HL-60/S4 treated with phorbol 12-myristate 13-acetate at 8.2 ng/mL for 4 days and 3 days (cell line): ENCODE results near the gene MAPK11.

Experiments
- in situ Hi-C: fragments of 300-500 bp; cut with MboI; formaldehyde crosslinking; loops from 2 replicates; pipeline ENCODE4 v1.15.0; 2022; ENCODE audit warnings: low sequenced_read_pairs

MAPK11 gene

GRCh38 chr22:50227579-50228215 lies 42.5 kb downstream of the MAPK11 start:
- in situ Hi-C loops = no loop called here

GRCh38 chr22:50226875-50227165 lies 43.4 kb downstream of the MAPK11 start:
- in situ Hi-C loops = no loop called here

GRCh38 chr22:50226063-50226874 lies 43.9 kb downstream of the MAPK11 start:
- in situ Hi-C loops = no loop called here

DNA sequence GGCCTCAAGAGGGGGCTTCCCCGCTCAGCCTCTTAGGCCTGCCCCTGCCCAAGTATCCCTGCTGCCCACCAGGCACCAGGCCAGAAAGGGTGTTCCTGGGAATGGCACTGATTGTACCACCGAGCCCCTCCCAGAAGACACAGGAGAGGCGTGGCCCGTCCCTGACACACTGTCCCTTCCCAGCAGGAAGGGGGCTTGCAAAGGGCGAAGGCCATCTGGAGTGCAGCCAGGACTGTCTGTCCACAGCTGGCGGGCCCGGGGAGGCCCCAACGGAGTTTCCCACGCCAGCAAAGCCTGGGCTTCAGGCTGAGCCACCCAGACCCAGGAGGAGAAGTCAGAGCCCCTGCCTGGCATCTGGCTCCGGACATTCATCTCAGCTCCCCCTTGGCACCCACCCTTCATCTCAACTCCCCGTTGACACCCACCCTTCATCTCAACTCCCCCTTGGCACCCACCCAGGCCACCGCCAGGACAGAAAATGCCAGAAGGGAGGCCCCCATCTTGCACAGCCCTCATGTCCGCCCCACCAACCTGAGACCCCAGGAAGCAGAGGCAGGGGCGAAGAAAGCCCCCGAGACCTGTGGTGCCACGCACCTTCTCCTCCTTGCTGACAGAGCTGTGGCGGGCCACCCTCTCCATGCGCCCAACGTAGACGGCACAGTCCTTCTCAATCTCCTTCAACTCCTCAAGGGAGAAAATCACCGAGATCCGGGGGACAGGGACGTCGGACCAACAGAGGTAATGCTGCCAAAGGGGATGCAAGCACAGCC lies 44.8 kb downstream of the MAPK11 start:
- in situ Hi-C loops = no loop called here

DNA sequence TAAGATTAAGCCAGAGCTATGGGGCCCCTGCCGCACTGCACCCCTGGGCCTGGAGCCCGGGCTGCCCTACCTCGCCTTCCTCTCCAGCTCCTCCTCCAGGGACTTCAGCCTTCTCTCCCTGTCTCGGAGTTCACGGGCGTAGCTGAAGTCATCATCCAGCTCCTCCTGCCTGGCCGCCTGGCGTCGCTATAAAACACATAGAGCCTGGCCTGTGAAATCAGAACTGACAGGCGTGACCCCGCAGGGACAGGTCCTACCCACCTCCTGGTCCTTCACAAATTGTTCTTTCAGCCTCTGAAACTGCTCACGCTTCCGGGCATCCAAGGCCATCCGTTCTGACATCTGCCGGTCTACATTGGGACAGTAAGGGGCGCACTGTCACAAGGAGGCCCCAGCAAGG lies 46.1 kb downstream of the MAPK11 start:
- in situ Hi-C loops = loop anchor here (25.0 kb wide), 1 partner anchor 287 kb away; no protein-coding TSS in a partner anchor

DNA sequence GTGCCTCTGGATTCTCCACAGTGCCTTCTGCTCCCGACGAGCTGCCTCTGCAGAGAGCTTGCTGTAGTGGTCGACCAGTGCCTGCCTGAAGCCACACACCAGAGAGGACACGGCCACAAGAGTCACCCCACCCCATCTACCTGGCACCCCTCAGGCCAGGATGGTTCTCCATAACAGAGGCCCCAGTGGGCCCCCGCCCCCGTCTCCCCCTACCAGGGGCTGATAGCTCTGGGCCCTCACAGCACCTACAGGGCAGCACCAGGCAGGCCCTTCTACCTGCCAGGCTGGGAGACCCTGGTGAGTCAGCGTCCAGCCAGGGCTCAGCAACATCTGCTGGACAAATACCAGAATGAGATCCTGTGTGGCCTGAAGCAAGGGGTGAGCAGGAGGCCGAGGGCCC lies 47.7 kb downstream of the MAPK11 start:
- in situ Hi-C loops = loop anchor here (25.0 kb wide), 1 partner anchor 285 kb away; no protein-coding TSS in a partner anchor

- in situ Hi-C loops = loop anchor here (25.0 kb wide), 1 partner anchor 284 kb away; no protein-coding TSS in a partner anchor
Measured at GRCh38 chr22:50221410-50222300, 48.5 kb downstream of the MAPK11 start.

GRCh38 chr22:50220603-50221409 lies 49.4 kb downstream of the MAPK11 start:
- in situ Hi-C loops = loop anchor here (25.0 kb wide), 1 partner anchor 284 kb away; no protein-coding TSS in a partner anchor

- in situ Hi-C loops = loop anchor here (25.0 kb wide), 1 partner anchor 283 kb away; no protein-coding TSS in a partner anchor
Measured at GRCh38 chr22:50219800-50220602, 50.2 kb downstream of the MAPK11 start.

GRCh38 chr22:50218996-50219727 lies 51.0 kb downstream of the MAPK11 start:
- in situ Hi-C loops = loop anchor here (25.0 kb wide), 1 partner anchor 282 kb away; no protein-coding TSS in a partner anchor

GRCh38 chr22:50218153-50218995 lies 51.8 kb downstream of the MAPK11 start:
- in situ Hi-C loops = loop anchor here (25.0 kb wide), 1 partner anchor 281 kb away; no protein-coding TSS in a partner anchor

- in situ Hi-C loops = loop anchor here (25.0 kb wide), 1 partner anchor 280 kb away; no protein-coding TSS in a partner anchor
Measured at GRCh38 chr22:50217543-50218152, 52.5 kb downstream of the MAPK11 start.

- in situ Hi-C loops = loop anchor here (25.0 kb wide), 1 partner anchor 280 kb away; no protein-coding TSS in a partner anchor
Measured at GRCh38 chr22:50216684-50217520, 53.3 kb downstream of the MAPK11 start.

GRCh38 chr22:50216055-50216683 lies 54.0 kb downstream of the MAPK11 start:
- in situ Hi-C loops = loop anchor here (25.0 kb wide), 1 partner anchor 279 kb away; no protein-coding TSS in a partner anchor
